Activated CD8-positive, alpha-beta memory T cell treated with anti-CD3 and anti-CD28 coated beads for 4 hours (primary cell): ENCODE results near the gene NUSAP1.
A peak's percentile ranks its signal among the peaks of the same experiment; 100 is the strongest.
"Not testable (repeated sequence)": the region's sequence is repeated elsewhere in the genome, so short reads cannot be mapped to it uniquely, and the experiment has no call there.

Experiments
- DNase-seq, 2 donors: peaks; one replicate each; pipeline ENCODE4 v3.0.0-alpha.2; 2020; ENCODE audit warnings: low read depth in 2 of 2

NUSAP1 gene

GRCh38 chr15:41332194-41333025 is at the start of gene NUSAP1, which contains the start of gene OIP5:
Gene NUSAP1, plus strand, starts transcription at chr15:41332881. Its CDS starts 77 bp downstream, at chr15:41332958.
Gene OIP5, minus strand, starts transcription at chr15:41332591. Its CDS starts 30 bp downstream, at chr15:41332561.
- peak; percentile 93 to 98 for DNase-seq

- not testable (repeated sequence) for DNase-seq
These were observed 49.6 kb upstream of the NUSAP1 start for GRCh38 chr15:41282980-41283652.

- peak; percentile 93 to 94 for DNase-seq
These were observed 48.8 kb upstream of the NUSAP1 start for GRCh38 chr15:41283653-41284426.

GRCh38 chr15:41284427-41285177 is 48.1 kb upstream of the NUSAP1 start:
- DNase-seq, result no peak

- no peak for DNase-seq
These were observed 47.4 kb upstream of the NUSAP1 start for GRCh38 chr15:41285285-41285684.

GRCh38 chr15:41286665-41287333 is 45.9 kb upstream of the NUSAP1 start:
- DNase-seq, result no peak

GRCh38 chr15:41288464-41288863 is 44.2 kb upstream of the NUSAP1 start:
- no peak for DNase-seq

- DNase-seq, result no peak
These were observed 42.7 kb upstream of the NUSAP1 start for GRCh38 chr15:41289953-41290352.

- DNase-seq, result no peak
These were observed 41.5 kb upstream of the NUSAP1 start for GRCh38 chr15:41291065-41291631.

GRCh38 chr15:41292521-41292920 is 40.2 kb upstream of the NUSAP1 start:
- no peak for DNase-seq

- not testable (repeated sequence) for DNase-seq
These were observed 31.5 kb upstream of the NUSAP1 start for GRCh38 chr15:41301139-41301538.

GRCh38 chr15:41301587-41301986 is 31.1 kb upstream of the NUSAP1 start:
- no peak for DNase-seq

GRCh38 chr15:41304149-41304770 is 28.4 kb upstream of the NUSAP1 start:
- no peak for DNase-seq

GRCh38 chr15:41307679-41308078 is 25.0 kb upstream of the NUSAP1 start:
- DNase-seq, result no peak

- DNase-seq, result no peak
These were observed 23.3 kb upstream of the NUSAP1 start for GRCh38 chr15:41309226-41309905.

- not testable (repeated sequence) for DNase-seq
These were observed 11.8 kb upstream of the NUSAP1 start for GRCh38 chr15:41320805-41321330.

- no peak for DNase-seq
These were observed 9.1 kb upstream of the NUSAP1 start for GRCh38 chr15:41323611-41324010.

- DNase-seq, result no peak
These were observed 1.4 kb upstream of the NUSAP1 start for GRCh38 chr15:41331281-41331680.

GRCh38 chr15:41331833-41332193 is 868 bp upstream of the NUSAP1 start:
- no peak for DNase-seq
